Adrenal gland (tissue), 12 donors: ENCODE measurements around the gene TATDN2. TPM values are rescaled to one million over a fixed set of nuclear protein-coding genes. Genes with fewer than 3 reads are reported as not detected.
"Not testable (repeated sequence)": the region's sequence is repeated elsewhere in the genome, so short reads cannot be mapped to it uniquely, and the experiment has no call there.

Source experiments
- DNase-seq, 7 donors: peaks; one replicate each; pipeline ENCODE4 v3.0.0-alpha.2; 2019 to 2020
- H3K27ac ChIP-seq, 5 donors: fragments of 200-600 bp; sonication (generic) in 4 of 5; 1 replicate in 3 of 5; 2 replicates in 2 of 5; pipeline versions ENCODE4 v1.5.1 to v1.8.0; 2016 to 2020; ENCODE audit warnings: mild to moderate bottlenecking in 1 of 5
- H3K27me3 ChIP-seq: fragments of 200-600 bp; 2 replicates; pipeline ENCODE4 v1.8.0; 2021
- H3K36me3 ChIP-seq, 2 donors: fragments of 200-600 bp; replicated peaks in 1 of 2; 1 replicate in 1 of 2; 2 replicates in 1 of 2; pipeline versions ENCODE4 v1.5.1 to v1.8.0; 2018 to 2022
- H3K4me1 ChIP-seq, 2 donors: fragments of 200-600 bp; replicated peaks in 1 of 2; 1 replicate in 1 of 2; 2 replicates in 1 of 2; pipeline versions ENCODE4 v1.5.1 to v1.8.0; 2018 to 2021
- H3K4me3 ChIP-seq, 4 donors: fragments of 200-600 bp; sonication (generic) in 3 of 4; one replicate each; pipeline ENCODE4 v1.5.1; 2016 to 2018
- H3K9me3 ChIP-seq, 3 donors: fragments of 200-600 bp; sonication (generic) in 1 of 3; replicated peaks in 1 of 3; 1 replicate in 2 of 3; 2 replicates in 1 of 3; pipeline versions ENCODE4 v1.5.1 to v1.8.0; 2016 to 2021
- POLR2A ChIP-seq, 2 donors: fragments of 450-650 bp; IDR thresholded peaks; one replicate each; pipeline ENCODE4 v1.6.1; 2017; ENCODE audit warnings: antibody characterized with exemption in 2 of 2, mild to moderate bottlenecking in 2 of 2, moderate library complexity in 1 of 2
- WGBS, 4 donors: extraction: QIAGEN DNeasy Blood & Tissue Kit in 2 of 4; methylation state at CpG; one replicate each; pipeline versions ENCODE4 v1.1.5 to v1.1.7; 2013 to 2017; 5-methylcytosine and 5-hydroxymethylcytosine counted together
- intact Hi-C, 2 donors: fragments of 100-400 bp; cut with DNase I; formaldehyde crosslinking; loops; one replicate each; pipeline versions ENCODE4 v1.14.1 to v1.15.0; 2022 to 2023
- polyA plus RNA-seq, 3 donors: library from polyadenylated mRNA; stranded (reverse); fragments of 200-250 nt in 2 of 3; fragments of 350-450 nt in 1 of 3; fragmentation: Illumina TruSeq in 1 of 3; extraction: RNeasy Lipid Tissue Mini Kit (QIAGEN cat#74804) in 1 of 3; gene quantifications; one replicate each; pipeline ENCODE4 v1.2.3, GENCODE V29; 2013 to 2014
- total RNA-seq, 9 donors: library from RNA; depleted of rRNA in 4 of 9; stranded (reverse); fragments of >200 nt in 4 of 9; fragments of 120-200 nt in 1 of 9; fragmentation: NEBNext Ultra II Directional in 1 of 9; extraction: Animal tissue kit (Norgen Biotek cat#: 25700) in 1 of 9; gene quantifications; one replicate each; pipeline versions ENCODE4 v1.1.0 to v1.2.4, GENCODE V29; 2013 to 2023
- TF ChIP-seq, protein P1 (sequence below), 6 experiments: fragments of 450-650 bp in 4 of 6; fragments of 200-600 bp in 2 of 6; sonication (generic) in 1 of 6; IDR thresholded peaks; 1 replicate in 5 of 6; 2 replicates in 1 of 6; pipeline versions ENCODE4 v1.5.1 to v1.8.0; 2016 to 2021; ENCODE audit warnings: antibody characterized with exemption in 6 of 6, mild to moderate bottlenecking in 2 of 6, moderate library complexity in 1 of 6
- donor health status: healthy with polysubstance abuse.
- donor health status: Bipolar disorder and iron deficiency.
- donor health status: DM: yes; HTN: yes; CAD: no.
- donor health status: DM: no; HTN: no; CAD: no.
- donor health status: DM: no; HTN: no; CAD: no.
- donor health status: DM: yes; HTN: yes; CAD: no.

The TATDN2 gene
- total and polyA plus RNA-seq, 12 donors = 10.0 to 34.8 (median 22.6) TPM

DNA sequence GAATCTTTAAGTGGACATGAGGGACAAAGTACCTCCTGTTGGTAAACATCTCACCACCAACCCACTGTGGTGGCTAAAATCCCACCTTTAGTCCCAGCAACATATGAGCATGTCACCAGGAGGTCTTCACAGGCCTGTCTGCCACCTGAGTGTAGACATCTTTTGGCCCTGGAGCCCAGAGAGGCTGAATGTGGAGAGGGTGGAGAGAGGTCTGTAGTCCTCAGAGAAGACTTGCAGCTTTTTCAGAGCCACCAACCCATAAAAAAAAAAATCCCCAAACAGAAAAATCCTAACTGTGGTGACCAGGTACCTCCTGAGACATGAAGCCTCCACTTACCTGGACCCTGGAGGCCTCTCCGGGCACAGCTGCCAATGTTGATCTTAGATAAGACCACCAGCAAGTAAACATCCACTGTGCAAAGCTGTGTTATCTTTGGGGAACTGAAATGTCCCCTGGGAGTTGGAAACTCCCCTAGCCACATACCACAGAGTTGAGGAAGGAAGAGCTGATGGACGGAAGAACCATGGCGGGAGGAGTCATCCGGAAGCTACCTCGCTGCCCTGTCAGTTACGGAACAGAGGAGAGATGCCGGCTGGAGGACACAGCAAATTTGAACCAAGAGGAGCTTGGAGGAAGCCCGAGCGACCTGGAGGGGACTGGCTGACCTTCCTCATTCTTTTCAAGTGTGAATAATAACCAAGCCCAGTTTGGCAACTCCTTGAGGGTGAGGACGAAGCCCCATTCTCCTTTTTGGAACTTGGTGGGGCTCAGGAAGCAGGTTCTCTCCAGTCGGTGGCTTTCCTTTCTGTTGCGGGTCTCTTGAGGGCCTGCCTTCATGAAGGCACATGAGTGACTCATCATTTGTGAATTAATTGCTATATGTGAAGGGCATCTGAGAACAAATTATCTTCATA is 44.5 kb downstream of the TATDN2 start, which contains the start of gene GHRL:
TSS of gene GHRL (minus strand) at position 443 of the 915 bp plus-strand sequence. CDS start 2,767 bp downstream, outside the sequence.
- peak in 1 of 7 donors; percentile 18 for DNase-seq
- 55 to 72% (median 64%) methylated on average over 12 of the region's 12 CpGs for WGBS, 4 donors
- peak within 1 kb of the TSS in 2 of 5 donors; percentile 38 to 55 for H3K27ac ChIP-seq
- H3K27me3 ChIP-seq = no peaks in the 10 kb centered on the region
- H3K4me1 ChIP-seq = peaks cover 0 to 4% of the 10 kb centered on the region in 2 donors
- H3K36me3 ChIP-seq = peaks cover 0 to 7% of the 10 kb centered on the region in 2 donors
- H3K9me3 ChIP-seq = no peaks in the 10 kb centered on the region
- H3K4me3 ChIP-seq = no peak within 1 kb of the TSS
- TF ChIP-seq, protein P1, sequence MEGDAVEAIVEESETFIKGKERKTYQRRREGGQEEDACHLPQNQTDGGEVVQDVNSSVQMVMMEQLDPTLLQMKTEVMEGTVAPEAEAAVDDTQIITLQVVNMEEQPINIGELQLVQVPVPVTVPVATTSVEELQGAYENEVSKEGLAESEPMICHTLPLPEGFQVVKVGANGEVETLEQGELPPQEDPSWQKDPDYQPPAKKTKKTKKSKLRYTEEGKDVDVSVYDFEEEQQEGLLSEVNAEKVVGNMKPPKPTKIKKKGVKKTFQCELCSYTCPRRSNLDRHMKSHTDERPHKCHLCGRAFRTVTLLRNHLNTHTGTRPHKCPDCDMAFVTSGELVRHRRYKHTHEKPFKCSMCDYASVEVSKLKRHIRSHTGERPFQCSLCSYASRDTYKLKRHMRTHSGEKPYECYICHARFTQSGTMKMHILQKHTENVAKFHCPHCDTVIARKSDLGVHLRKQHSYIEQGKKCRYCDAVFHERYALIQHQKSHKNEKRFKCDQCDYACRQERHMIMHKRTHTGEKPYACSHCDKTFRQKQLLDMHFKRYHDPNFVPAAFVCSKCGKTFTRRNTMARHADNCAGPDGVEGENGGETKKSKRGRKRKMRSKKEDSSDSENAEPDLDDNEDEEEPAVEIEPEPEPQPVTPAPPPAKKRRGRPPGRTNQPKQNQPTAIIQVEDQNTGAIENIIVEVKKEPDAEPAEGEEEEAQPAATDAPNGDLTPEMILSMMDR (IDR thresholded peaks at IDR 0.05) = no peak
- TF ChIP-seq POLR2A (IDR thresholded peaks at IDR 0.05) = no peak
- intact Hi-C loops = no loop called here

DNA sequence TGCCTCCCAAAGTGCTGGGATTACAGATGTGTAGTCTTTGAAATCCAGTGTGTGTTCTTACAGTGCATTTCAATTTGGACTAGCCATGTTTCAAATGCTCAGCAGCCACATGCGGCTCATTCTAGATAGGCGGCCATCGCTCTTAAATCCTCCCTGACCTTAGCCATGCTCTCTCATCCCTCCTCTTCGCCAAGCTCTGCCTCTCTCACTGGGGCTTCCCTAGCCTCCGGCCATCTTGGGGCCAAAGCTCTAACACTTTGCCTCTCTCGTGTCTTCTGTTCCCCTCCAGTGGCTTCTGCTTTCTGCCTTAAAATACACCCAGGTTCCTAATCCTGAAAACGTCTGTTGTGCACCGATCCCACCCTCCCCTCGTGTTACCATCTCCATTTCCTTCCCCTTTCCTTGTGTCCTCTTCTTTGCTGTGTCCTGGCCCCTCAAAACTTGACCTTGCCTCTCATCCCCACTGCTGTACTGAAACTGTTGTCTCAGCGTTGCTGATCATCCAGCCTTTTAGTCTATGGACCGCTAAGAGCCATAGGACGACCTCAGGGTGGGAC is 45.8 kb downstream of the TATDN2 start:
- H3K4me1 ChIP-seq = peaks cover 0 to 4% of the 10 kb centered on the region in 2 donors
- no peak overlapping the region for H3K27ac ChIP-seq
- H3K9me3 ChIP-seq = no peaks in the 10 kb centered on the region
- no peak for TF ChIP-seq POLR2A (IDR thresholded peaks at IDR 0.05)
- TF ChIP-seq, protein P1 (IDR thresholded peaks at IDR 0.05) = no peak
- no peak overlapping the region for H3K4me3 ChIP-seq
- no peaks in the 10 kb centered on the region for H3K27me3 ChIP-seq
- intact Hi-C loops = no loop called here
- H3K36me3 ChIP-seq = peaks cover 0 to 3% of the 10 kb centered on the region in 2 donors
- DNase-seq = peak in 1 of 7 donors; percentile 12
- WGBS, 4 donors = 86 to 90% (median 87%) methylated on average over 12 of the region's 12 CpGs

DNA sequence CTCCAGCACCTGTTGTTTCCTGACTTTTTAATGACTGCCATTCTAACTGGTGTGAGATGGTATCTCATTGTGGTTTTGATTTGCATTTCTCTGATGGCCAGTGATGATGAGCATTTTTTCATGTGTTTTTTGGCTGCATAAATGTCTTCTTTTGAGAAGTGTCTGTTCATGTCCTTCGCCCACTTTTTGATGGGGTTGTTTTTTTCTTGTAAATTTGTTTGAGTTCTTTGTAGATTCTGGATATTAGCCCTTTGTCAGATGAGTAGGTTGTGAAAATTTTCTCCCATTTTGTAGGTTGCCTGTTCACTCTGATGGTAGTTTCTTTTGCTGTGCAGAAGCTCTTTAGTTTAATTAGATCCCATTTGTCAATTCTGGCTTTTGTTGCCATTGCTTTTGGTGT is 49.8 kb downstream of the TATDN2 start:
- intact Hi-C loops, H3K9me3 ChIP-seq, DNase-seq, H3K4me1 ChIP-seq, H3K27ac ChIP-seq, H3K4me3 ChIP-seq, H3K27me3 ChIP-seq: not testable (repeated sequence)
- WGBS, 4 donors = no CpG with 5 or more reads among the region's 1 CpG
- peaks cover 0 to 37% of the 10 kb centered on the region in 2 donors for H3K36me3 ChIP-seq

DNA sequence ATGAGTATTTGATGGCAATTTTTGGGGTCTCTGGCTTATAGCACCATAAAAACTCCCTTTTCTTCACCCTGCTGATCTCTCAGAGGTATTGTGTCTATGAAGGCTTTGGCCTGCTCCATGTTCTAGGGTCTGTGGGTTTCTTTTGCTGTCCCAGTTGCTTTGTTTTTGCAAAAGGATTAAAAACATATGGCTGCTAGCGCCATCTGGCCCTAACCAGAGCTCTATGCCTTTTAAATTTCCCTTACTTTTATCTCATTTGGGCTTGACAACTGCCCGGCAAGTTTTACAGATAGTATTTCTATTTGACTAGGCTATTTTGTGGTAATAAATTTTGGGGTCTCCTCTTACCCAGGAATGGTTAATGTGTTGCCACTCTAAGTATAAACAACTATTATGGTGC is 50.9 kb downstream of the TATDN2 start:
- H3K4me3 ChIP-seq = no peak overlapping the region
- intact Hi-C loops = no loop called here

More for the DNA sequence above, 50.9 kb downstream of the TATDN2 start:
- DNase-seq = no peak
- peaks cover 0 to 48% of the 10 kb centered on the region in 2 donors for H3K36me3 ChIP-seq
- no peaks in the 10 kb centered on the region for H3K9me3 ChIP-seq
- TF ChIP-seq, protein P1 (IDR thresholded peaks at IDR 0.05) = no peak
- TF ChIP-seq POLR2A (IDR thresholded peaks at IDR 0.05) = no peak
- H3K4me1 ChIP-seq = peaks cover 0 to 6% of the 10 kb centered on the region in 2 donors
- no peak overlapping the region for H3K27ac ChIP-seq
- no peaks in the 10 kb centered on the region for H3K27me3 ChIP-seq
- 89 to 96% (median 95%) methylated on average over 2 of the region's 2 CpGs for WGBS, 4 donors
